HG02678 (cell line): ENCODE results near the gene POLD1.
A peak's percentile ranks its signal among the peaks of the same experiment; 100 is the strongest.

Source experiments
- ATAC-seq: cut with Tn5 transposase; IDR thresholded peaks from one replicate; pipeline ENCODE4 v1.9.1; 2021; ENCODE audit warnings: mild to moderate bottlenecking, moderate library complexity; ENCODE audit not compliant: unreplicated experiment

The POLD1 gene

GRCh38 chr19:50417111-50418081, 33.2 kb downstream of the POLD1 start:
- ATAC-seq, result no peak

GRCh38 chr19:50418176-50419021, 34.3 kb downstream of the POLD1 start, which contains the start of gene SPIB:
SPIB (plus strand) TSS chr19:50418938; CDS start chr19:50418963, 25 bp downstream.
- ATAC-seq, result no peak

- no peak for ATAC-seq
These were observed 35.0 kb downstream of the POLD1 start for GRCh38 chr19:50419022-50419579.

- ATAC-seq, result no peak
These were observed 35.5 kb downstream of the POLD1 start for GRCh38 chr19:50419580-50420035.

GRCh38 chr19:50420127-50420526, 36.0 kb downstream of the POLD1 start:
- ATAC-seq, result no peak

GRCh38 chr19:50420808-50421207, 36.7 kb downstream of the POLD1 start:
- no peak for ATAC-seq

- ATAC-seq, result no peak
These were observed 38.5 kb downstream of the POLD1 start for GRCh38 chr19:50422397-50423278.

- ATAC-seq, result no peak
These were observed 39.3 kb downstream of the POLD1 start for GRCh38 chr19:50423279-50424113.

GRCh38 chr19:50425581-50425980, 41.4 kb downstream of the POLD1 start:
- no peak for ATAC-seq

GRCh38 chr19:50427318-50427925, 43.3 kb downstream of the POLD1 start:
- no peak for ATAC-seq

GRCh38 chr19:50427997-50428425, 43.9 kb downstream of the POLD1 start:
- ATAC-seq, result no peak

GRCh38 chr19:50428772-50429463, 44.8 kb downstream of the POLD1 start:
- no peak for ATAC-seq

GRCh38 chr19:50430888-50431342, 46.8 kb downstream of the POLD1 start:
- no peak for ATAC-seq

- peak; percentile 77 for ATAC-seq
These were observed 47.4 kb downstream of the POLD1 start for GRCh38 chr19:50431343-50432220.

GRCh38 chr19:50432221-50433028, 48.3 kb downstream of the POLD1 start, which contains the start of gene MYBPC2:
MYBPC2 (plus strand) TSS chr19:50432892; CDS start chr19:50432954, 62 bp downstream.
- peak; percentile 16 for ATAC-seq
